PC-9 (cell line): Measurements from ENCODE around the gene GART.

ENCODE experiments used
- CTCF ChIP-seq: fragments of 200-600 bp; sonication (generic); conservative IDR thresholded peaks from 2 replicates; pipeline ENCODE4 v1.6.1; 2017; ENCODE audit warnings: mixed run types, antibody characterized with exemption, mild to moderate bottlenecking, moderate library complexity
- EZH2 ChIP-seq: fragments of 200-600 bp; sonication (generic); IDR thresholded peaks from 2 replicates; pipeline ENCODE4 v1.8.0; 2017; ENCODE audit warnings: antibody characterized with exemption, low read depth

GRCh38 chr21:33543505-33544129 is 1.7 kb upstream of the GART start:
- TF ChIP-seq CTCF (no peak), EZH2 (no peak)
